Upper lobe of right lung (tissue), 1 donor: ENCODE results near the gene ADAMTSL1. TPM values are rescaled to one million over a fixed set of nuclear protein-coding genes. Genes with fewer than 3 reads are reported as not detected.

Source experiments
- ATAC-seq: fragments of 200-7000 bp; cut with Tn5 transposase; one replicate; pipeline ENCODE4 v1.9.1; 2020; ENCODE audit warnings: mild to moderate bottlenecking, moderate library complexity
- DNase-seq: peaks from one replicate; pipeline ENCODE4 v3.0.0-alpha.2; 2020
- H3K27ac ChIP-seq: fragments of 200-600 bp; one replicate; pipeline ENCODE4 v1.8.0; 2022
- H3K27me3 ChIP-seq: fragments of 200-600 bp; one replicate; pipeline ENCODE4 v1.8.0; 2022; ENCODE audit warnings: mild to moderate bottlenecking
- H3K36me3 ChIP-seq: fragments of 200-600 bp; one replicate; pipeline ENCODE4 v1.8.0; 2022
- H3K4me1 ChIP-seq: fragments of 200-600 bp; one replicate; pipeline ENCODE4 v1.8.0; 2022
- H3K4me3 ChIP-seq: fragments of 200-600 bp; one replicate; pipeline ENCODE4 v1.8.0; 2022; ENCODE audit warnings: mild to moderate bottlenecking
- H3K9me3 ChIP-seq: fragments of 200-600 bp; one replicate; pipeline ENCODE4 v1.8.0; 2022
- intact Hi-C: fragments of 100-400 bp; cut with DNase I; formaldehyde crosslinking; loops from one replicate; pipeline ENCODE4 v1.11.0; 2022
- total RNA-seq: library from RNA; stranded (reverse); fragmentation: NEBNext Ultra II Directional; extraction: Animal tissue kit (Norgen Biotek cat#: 25700); gene quantifications from one replicate; pipeline ENCODE4 v1.2.1, GENCODE V29; 2021
- TF ChIP-seq, protein P1 (sequence below): fragments of 200-600 bp; IDR thresholded peaks from one replicate; pipeline ENCODE4 v1.8.0; 2022; ENCODE audit warnings: antibody characterized with exemption
- donor health status: DM: no; HTN: yes; CAD: no; lungs with severe emphysema.

Gene ADAMTSL1
- total RNA-seq, 1 donor from 2014 or later: 7.3 TPM

DNA sequence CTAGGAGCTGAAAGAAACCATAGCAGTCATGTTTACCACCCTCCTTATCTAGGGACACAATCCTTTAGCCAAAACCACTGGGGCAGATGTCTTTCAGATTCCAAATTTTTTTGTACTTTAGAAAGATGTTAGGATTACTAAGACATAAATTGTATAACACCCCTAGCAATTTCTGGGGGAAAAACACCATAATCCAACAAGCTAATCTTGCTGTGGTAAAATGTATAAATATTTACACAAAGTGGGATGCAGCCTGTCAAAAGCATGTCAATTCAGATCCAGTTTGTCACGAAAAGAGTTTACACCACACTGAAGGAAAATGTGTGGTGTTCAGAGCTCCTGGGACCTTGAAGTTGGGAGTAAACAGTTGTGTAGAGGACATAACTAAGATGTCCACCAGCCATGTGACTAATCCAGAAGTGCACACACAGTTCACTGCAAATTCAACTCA is 274.3 kb downstream of the ADAMTSL1 start:
- ATAC-seq (no peak), DNase-seq (no peak)
- TF ChIP-seq, protein P1, sequence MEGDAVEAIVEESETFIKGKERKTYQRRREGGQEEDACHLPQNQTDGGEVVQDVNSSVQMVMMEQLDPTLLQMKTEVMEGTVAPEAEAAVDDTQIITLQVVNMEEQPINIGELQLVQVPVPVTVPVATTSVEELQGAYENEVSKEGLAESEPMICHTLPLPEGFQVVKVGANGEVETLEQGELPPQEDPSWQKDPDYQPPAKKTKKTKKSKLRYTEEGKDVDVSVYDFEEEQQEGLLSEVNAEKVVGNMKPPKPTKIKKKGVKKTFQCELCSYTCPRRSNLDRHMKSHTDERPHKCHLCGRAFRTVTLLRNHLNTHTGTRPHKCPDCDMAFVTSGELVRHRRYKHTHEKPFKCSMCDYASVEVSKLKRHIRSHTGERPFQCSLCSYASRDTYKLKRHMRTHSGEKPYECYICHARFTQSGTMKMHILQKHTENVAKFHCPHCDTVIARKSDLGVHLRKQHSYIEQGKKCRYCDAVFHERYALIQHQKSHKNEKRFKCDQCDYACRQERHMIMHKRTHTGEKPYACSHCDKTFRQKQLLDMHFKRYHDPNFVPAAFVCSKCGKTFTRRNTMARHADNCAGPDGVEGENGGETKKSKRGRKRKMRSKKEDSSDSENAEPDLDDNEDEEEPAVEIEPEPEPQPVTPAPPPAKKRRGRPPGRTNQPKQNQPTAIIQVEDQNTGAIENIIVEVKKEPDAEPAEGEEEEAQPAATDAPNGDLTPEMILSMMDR: no peak
- intact Hi-C loops: no loop called here
- H3K4me1 ChIP-seq: peaks cover 15% of the 10 kb centered on the region
- H3K27ac ChIP-seq: no peak overlapping the region
- no peaks in the 10 kb centered on the region for H3K27me3 ChIP-seq
- no peaks in the 10 kb centered on the region for H3K36me3 ChIP-seq
- H3K4me3 ChIP-seq: no peak overlapping the region
- H3K9me3 ChIP-seq: no peaks in the 10 kb centered on the region

DNA sequence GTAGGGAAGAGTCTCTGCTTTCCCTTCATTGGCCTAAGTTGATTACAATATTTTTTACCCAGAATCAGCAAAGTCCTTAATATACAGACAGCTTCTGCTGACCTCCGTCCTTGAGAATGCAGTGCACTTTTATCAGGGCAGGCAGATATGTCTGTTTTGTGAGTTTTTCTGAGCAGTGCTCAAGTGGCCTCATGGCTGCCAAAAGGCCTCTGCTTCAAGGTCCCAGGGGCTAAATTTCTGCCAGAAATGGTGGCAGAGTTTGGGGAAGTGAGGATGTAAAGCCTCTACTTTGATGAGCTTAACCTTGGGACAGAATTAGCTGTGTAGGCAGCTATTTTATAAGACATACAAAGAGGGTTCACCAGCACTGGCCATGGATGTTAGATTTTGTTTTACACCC is 275.8 kb downstream of the ADAMTSL1 start:
- Histone ChIP-seq H3K4me3 (no peak overlapping the region), H3K27me3 (no peaks in the 10 kb centered on the region), H3K9me3 (no peaks in the 10 kb centered on the region), H3K36me3 (no peaks in the 10 kb centered on the region), H3K27ac (no peak overlapping the region), H3K4me1 (peaks cover 15% of the 10 kb centered on the region)
- TF ChIP-seq, protein P1: no peak
- DNase-seq (no peak), ATAC-seq (no peak)
- intact Hi-C loops: loop anchor here (10.0 kb wide), 1 partner anchor 75 kb away; no protein-coding TSS in a partner anchor

DNA sequence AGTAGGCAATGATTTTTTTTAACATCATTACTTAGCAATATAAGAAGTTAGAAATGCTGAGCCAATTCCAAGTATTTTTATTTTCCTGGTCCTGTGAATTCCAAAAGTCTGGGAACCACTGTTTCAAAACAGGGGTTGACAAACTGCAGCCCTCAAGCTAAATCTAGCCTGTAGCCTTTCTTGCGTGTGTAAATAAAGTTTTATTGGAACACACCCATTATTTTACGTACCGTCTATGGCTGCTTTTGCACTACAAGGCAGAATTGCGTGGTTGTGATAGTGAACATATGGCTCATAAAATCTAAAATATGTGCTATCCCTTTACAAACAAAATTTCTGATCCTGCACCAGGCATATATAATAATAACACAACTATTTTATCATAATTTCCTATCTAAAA is 280.0 kb downstream of the ADAMTSL1 start:
- H3K4me1 ChIP-seq: no peaks in the 10 kb centered on the region
- no peak overlapping the region for H3K27ac ChIP-seq
- no peaks in the 10 kb centered on the region for H3K9me3 ChIP-seq
- H3K4me3 ChIP-seq: no peak overlapping the region
- DNase-seq: no peak
- H3K36me3 ChIP-seq: no peaks in the 10 kb centered on the region
- intact Hi-C loops: loop anchor here (10.0 kb wide), 1 partner anchor 79 kb away; no protein-coding TSS in a partner anchor
- ATAC-seq: no peak
- TF ChIP-seq, protein P1: no peak
- H3K27me3 ChIP-seq: no peaks in the 10 kb centered on the region

DNA sequence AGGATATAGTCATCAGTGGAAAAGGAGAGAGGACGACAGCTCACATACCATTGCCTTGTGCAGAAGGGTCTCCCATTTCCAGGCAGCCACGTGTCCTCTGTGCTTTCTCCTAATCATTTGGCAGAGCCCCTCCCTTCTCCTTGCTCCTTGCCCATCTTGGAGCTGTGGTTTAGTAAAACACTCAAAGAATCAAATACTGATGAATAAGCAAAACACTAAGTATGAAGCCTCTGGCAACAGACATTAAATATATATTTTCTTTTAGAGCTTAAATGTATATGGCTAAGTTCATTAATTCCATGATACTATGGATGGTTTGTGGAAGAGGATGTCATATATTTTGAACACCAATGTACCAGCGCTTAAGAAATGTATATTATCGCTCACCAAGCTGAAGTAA is 280.6 kb downstream of the ADAMTSL1 start:
- Histone ChIP-seq H3K27me3 (no peaks in the 10 kb centered on the region), H3K27ac (no peak overlapping the region), H3K4me3 (no peak overlapping the region), H3K9me3 (no peaks in the 10 kb centered on the region), H3K4me1 (no peaks in the 10 kb centered on the region), H3K36me3 (no peaks in the 10 kb centered on the region)
- DNase-seq (no peak), ATAC-seq (no peak)
- TF ChIP-seq, protein P1: no peak
- intact Hi-C loops: loop anchor here (10.0 kb wide), 1 partner anchor 80 kb away; no protein-coding TSS in a partner anchor

DNA sequence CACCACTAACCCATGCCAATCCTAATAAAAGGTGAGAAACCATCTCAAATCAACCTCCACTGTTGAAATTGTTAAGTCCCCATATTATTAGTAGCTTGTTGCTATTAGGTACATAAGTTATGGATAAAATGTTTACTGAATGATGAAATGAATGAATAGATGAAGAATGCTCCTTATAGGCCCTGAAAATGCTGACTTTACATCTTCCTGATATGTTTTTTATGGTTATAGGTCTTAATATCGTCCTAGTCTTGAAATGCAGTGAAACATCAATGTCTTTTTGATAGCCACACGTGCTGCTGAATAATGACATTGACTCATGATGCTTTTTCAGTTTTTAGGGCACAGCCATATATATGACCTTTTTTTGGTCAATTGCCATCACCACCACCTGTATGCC is 281.3 kb downstream of the ADAMTSL1 start:
- H3K27me3 ChIP-seq: no peaks in the 10 kb centered on the region
- ATAC-seq: no peak

More for the DNA sequence above, 281.3 kb downstream of the ADAMTSL1 start:
- Histone ChIP-seq H3K36me3 (no peaks in the 10 kb centered on the region), H3K4me3 (no peak overlapping the region), H3K4me1 (no peaks in the 10 kb centered on the region), H3K27ac (no peak overlapping the region), H3K9me3 (no peaks in the 10 kb centered on the region)
- intact Hi-C loops: loop anchor here (10.0 kb wide), 1 partner anchor 80 kb away; no protein-coding TSS in a partner anchor
- TF ChIP-seq, protein P1: no peak
- no peak for DNase-seq
